NCI-H82 (cell line): ENCODE data around the gene SFXN2.
"Not testable (repeated sequence)": the region's sequence is repeated elsewhere in the genome, so short reads cannot be mapped to it uniquely, and the experiment has no call there.

ENCODE experiments used
- DNase-seq: peaks from one replicate; lab custom pipeline; 2025; lab: John Stamatoyannopoulos, UW

The SFXN2 gene

GRCh38 chr10:102720775-102721301, 6.4 kb downstream of the SFXN2 start:
- DNase-seq, result peak; percentile 33

GRCh38 chr10:102721954-102722353, 7.5 kb downstream of the SFXN2 start:
- DNase-seq, result no peak

DNA sequence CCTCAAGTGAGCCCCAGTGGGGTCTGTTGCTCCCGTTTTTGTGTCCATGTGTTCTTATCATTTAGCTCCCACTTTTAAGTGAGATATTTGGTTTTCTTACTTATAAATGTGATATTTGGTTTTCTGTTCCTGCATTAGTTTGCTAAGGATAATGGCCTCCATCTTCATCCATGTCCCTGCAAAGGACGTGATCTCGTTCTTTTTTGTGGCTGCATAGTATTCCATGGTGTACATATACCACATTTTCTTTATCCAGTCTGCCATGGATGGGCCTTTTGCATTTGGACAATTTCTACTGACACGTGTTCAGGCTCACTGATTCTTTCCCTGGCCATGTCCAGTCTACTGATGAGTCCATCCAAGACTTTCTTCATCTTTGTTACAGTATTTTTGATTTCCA, 9.6 kb downstream of the SFXN2 start:
- no peak for DNase-seq

DNA sequence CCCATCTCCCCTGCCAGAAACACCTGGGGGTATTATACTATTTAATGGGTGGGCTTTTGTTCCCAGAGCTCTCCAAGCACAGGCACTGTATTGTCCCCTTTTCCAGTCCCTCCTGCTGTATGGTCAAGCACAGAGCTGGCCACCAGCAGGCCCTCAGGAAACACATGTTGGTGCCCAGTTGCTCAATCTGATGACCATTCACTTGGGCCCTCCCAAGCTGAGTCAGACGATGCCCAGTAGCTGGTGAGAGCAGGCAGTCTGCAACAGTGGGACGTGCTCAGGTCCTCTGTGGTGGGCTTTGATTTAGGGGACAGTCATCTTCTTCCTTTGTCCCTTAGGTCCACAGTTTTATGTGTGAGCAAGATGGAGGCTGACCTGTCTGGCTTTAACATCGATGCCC, 11.8 kb downstream of the SFXN2 start:
- no peak for DNase-seq

DNA sequence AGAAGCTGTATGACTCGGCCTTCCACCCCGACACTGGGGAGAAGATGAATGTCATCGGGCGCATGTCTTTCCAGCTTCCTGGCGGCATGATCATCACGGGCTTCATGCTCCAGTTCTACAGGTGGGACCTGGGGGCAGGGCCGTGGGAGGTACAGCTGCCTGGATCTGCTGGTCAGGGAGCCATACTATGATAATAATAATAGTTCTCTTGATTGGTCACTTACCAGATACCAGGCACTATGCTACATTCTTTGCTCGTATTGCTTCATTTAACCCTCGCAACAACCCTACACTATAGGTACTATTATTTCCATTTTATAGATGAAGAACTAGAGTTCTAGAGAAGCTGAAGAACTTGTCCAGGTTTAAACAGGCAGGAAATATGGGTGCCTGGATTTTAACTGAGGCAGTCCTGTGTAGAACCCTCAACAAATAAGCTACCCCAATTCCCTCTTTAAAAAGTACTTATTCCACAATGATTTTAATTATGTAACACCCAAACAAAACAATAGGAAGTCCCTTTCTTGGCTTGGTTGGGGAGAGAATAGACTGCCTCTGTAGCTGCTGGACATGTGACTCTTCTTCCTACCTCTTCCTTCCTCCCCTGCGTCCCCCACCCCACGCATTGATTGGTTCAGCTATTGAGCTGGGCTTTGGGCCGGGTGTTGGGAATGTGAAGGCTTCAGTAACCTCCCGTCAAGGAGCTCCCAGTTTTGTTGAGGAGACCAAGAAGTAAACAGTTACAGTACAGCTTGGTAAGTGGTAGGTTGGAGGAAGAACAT, 12.8 kb downstream of the SFXN2 start:
- DNase-seq, result no peak

GRCh38 chr10:102729029-102730026, 14.9 kb downstream of the SFXN2 start:
- peak; percentile 80 for DNase-seq

DNA sequence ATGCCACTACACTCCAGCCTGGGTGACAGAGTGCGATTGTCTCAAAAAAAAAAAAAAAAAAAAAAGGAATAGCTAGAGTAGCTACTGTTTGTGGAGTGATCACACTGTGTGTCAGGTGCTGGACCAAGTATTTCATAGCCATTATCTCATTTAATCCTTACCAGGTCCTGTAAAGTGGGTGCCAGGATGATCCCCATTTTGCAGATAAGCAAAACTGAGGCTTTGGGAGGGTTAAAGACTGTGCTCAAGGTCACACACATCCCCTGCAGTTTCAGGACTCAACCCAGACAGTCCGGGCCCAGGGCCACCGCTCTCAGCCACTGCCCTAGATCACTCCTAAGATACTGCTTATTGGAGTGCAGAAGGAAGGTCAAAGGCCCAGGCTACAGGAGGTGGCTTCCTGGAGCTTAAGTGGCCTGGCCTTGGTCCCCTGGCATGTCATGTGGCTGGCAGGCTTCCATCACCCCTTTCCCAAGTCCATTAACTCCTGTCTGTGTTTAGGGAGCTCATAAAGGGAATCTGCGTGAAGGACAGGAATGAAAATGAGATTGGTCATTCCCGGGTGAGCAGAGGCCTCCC, 16.9 kb downstream of the SFXN2 start:
- DNase-seq, result no peak

DNA sequence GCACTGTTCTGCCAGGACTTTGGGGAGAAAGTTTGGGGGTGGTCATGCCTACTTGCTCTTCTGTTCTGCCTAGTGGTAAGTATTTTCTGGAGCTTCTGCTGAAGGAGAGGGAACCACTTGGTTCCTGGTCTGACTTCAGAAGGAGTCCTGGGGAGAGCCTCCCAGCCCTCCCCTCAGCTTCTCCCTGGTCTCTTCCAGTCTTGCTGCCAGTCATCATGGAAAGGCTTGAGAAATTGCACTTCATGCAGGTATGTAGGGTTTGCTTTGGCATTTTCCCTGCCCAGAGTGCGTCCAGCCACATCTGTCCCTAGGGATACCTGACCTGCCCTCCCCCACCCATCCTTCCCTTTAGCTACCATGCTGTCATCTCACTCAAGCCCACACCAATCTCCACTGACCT, 18.2 kb downstream of the SFXN2 start:
- DNase-seq, result no peak

DNA sequence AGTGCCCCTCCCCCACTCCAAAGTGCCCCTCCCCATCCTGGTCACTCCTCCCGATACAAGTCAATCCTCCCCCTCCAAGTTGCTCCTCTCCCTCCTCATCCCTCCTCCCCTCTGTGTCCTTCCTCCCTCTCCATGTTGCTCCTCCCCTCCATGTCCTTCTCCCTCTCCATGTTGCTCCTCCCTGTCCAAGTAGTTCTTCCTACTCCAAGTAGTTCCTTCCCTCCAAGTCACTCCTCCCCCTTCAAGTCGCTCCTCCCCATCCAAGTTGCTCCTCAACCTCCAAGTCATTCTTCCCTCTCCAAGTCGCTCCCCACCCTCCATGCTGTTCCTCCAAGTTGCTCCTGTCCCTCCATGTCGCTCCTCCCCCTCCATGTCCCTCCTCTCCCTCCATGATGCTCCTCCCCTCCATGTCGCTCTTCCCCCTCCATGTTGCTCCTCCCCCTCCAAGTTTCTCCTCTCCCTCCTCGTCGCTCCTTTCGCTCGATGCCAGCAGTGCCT, 20.7 kb downstream of the SFXN2 start:
- DNase-seq, result no peak

DNA sequence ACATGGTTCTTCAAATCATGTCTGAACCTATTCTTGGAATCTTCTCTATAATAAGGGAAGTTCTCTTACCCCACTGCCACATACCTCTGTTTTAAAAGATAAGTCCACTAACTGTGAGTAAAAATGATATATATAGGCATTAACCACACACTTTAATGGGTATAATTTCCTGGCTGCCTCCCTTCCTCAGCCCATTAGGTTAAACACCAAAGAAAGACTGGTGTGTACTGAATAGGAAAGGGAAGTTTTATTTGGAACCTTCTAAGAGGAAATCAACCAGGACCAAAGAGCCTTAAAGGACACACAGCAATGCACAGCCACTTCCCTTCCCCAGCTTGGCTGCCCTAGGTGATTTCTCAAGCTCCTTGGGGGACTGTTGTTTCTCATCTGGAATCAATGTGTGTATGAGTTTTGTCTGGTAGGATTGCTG, 24.3 kb downstream of the SFXN2 start:
- DNase-seq, result no peak

DNA sequence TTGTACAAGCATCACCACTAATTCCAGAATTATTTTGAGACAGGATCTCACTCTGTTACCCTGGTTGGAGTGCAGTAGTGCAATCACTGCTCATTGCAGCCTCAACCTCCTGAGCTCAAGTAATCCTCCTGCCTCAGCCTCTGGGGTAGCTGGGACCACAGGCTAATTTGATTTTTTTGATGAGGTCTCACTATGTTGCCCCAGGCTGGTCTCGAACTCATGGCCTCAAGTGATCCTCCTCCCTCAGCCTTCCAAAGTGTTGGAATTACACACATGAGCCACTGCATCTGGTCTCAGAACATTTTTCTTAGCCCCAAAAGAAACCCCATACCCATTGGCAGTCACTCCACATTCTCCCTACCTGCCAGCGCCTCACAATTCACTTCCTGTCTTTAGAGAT, 25.8 kb downstream of the SFXN2 start:
- no peak for DNase-seq

DNA sequence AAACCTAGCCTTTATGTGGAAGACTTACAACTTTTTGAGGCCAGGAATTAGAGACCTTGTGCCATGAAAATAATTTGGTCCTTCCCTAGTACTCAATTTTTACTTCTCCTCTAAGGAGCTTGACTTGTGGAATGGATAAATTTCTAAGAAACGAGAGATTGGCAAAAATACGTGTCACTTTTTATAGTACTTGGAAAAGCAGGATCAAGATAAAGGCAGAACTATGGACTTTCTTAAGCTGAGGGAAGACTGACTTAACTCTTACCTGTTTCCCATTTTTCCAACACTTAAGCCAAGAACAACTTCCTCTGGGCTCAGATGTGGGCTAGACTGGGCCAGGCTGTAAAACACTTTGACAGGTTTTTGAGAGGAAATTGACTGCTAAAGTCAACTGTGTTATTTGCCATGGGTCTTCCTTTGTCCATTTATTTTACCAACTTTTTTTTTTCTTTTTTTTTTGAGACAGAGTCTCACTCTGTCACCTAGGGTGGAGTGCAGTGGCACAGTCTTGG, 27.3 kb downstream of the SFXN2 start:
- DNase-seq, result no peak

DNA sequence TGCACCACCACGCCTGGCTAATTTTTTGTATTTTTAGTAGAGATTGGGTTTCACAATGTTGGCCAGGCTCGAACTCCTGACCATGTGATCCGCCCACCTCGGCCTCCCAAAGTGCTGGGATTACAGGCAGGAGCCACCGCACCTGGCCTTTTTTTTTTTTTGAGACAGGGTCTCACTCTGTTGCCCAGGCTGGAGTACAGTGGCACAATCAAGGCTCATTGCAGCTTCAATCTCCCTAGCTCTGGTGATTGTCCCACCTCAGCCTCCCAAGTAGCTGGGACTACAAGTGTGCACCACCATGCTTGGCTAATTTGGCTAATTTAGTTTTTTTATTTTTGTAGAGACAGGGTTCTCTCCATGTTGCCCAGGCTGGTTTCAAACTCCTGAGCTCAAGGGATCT, 27.9 kb downstream of the SFXN2 start:
- DNase-seq, result not testable (repeated sequence)

DNA sequence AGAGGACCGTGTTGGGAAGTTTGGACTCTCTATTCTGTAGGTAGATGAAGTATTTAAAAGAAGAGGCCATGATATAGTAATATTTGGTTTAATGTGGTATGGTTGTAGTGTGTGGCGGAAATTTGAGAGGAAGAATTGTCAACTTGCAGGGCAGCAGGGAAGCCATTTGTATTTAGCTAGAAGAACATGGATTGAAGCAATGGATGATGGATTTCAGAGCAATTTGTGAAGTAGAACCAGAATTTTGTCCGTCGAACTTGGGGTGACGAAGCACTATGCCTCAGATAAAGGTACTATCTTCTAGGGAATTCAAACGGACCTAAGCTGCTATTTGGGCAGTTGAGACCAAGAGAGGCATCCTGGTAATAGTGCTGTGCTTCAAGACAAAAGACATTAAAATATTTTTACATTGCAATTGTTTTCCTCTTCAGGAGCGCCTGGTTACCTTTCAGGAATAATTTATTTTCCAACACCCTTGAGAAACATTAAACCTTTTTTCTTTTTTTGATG, 28.7 kb downstream of the SFXN2 start:
- peak; percentile 44 for DNase-seq

GRCh38 chr10:102743588-102744373, 29.3 kb downstream of the SFXN2 start, which contains the start of gene WBP1L:
Gene WBP1L, plus strand, starts transcription at chr10:102743948. Its CDS starts 106 bp downstream, at chr10:102744054.
- DNase-seq, result peak; percentile 99

DNA sequence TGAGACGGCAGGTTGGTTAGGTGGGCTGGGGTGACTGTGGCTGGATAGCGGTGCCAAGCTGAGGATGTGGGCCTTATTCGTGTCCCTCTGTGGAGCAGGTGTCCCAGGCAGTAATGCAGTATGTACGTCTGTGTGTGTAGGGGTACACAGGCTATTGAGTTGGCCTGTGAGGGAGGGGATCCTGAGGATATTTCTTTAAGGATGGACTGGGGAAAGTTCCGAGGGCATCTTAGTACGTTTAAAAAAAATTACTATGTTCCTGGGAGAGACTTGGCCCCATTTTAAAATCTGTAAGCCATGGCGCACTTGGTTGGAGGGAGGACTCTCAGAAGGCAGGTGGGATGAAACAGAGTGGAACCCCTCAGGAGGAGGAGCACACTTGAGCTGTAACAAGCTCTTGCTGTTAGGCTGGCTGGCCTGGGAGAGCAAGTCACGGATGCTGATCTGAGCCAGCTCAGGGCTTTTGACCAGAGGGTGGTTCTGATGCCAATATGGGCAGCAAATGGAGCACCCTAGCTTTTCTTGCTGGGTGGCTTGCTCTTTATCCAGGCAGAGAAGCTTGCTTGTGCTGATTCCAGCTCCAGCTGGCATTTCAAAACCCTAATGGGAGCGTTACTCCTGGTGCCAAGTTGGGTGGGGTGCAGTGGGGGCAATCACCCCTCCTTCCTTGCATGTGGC, 30.1 kb downstream of the SFXN2 start:
- DNase-seq, result no peak

- DNase-seq, result no peak
Measured at GRCh38 chr10:102745157-102745556, 30.7 kb downstream of the SFXN2 start.

GRCh38 chr10:102752266-102752930, 38.0 kb downstream of the SFXN2 start:
- DNase-seq, result no peak

DNA sequence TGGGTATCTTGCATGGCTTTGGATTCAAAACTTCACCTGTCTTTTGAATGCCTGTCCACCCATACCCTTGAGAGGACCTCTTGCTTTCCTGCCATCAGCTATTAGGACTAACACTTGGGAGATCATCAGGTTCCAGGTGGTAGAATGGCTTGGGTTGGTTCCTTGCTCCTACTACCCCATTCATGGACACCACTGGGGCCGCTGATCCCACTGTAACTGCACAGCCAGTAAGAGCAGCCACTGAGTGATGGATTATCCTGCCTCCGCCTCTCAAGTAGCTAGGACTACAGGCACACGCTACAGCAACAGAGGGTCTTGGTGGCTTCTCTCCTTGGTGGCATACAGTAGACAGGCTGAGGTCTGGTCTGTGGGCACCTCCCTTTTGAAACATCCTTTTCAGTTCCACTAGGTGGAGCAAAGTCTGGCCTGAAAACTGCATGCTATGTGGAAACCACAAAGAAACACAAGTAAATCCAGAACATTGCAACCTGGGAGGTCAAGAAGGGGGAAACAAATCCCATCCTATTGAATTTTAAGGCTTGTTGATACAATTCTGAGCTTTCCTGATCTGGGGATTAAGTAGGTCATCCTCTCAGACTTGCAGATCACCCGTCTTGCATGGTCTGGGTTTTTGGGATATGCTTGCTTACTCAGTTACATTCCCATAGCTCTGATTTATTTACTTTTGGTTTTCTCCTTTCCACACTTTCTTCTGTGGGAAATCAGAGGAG, 38.7 kb downstream of the SFXN2 start:
- DNase-seq, result peak; percentile 44
